HG03439 (cell line): ENCODE measurements around the gene BMP3.

Experiments
- ATAC-seq: cut with Tn5 transposase; IDR thresholded peaks from one replicate; pipeline ENCODE4 v1.9.1; 2021; ENCODE audit warnings: mild to moderate bottlenecking, moderate library complexity; ENCODE audit not compliant: unreplicated experiment

Gene BMP3

GRCh38 chr4:81102107-81102506 is 71.6 kb downstream of the BMP3 start:
- ATAC-seq: no peak

- no peak for ATAC-seq
Measured at GRCh38 chr4:81106150-81106549, 75.6 kb downstream of the BMP3 start.
